ENCODE data around the gene TRIM40. TPM values are rescaled to one million over a fixed set of nuclear protein-coding genes. Genes with fewer than 3 reads are reported as not detected.

The TRIM40 gene
- polyA plus RNA-seq (ENCODE audit: insufficient read length in 3 of 3): under 1 TPM in 2 of 3 donors, not detected in 1; 0.07 to 0.10 TPM
- long read RNA-seq, donor 1: 0 reads
- long read RNA-seq, donor 2: 0 reads
- long read RNA-seq, donor 3: 0 reads
- long read RNA-seq, donor 4: 0 reads
- long read RNA-seq, donor 5: 0 reads
- long read RNA-seq, donor 6: 0 reads
- long read RNA-seq, donor 7: 0 reads
- long read RNA-seq, donor 8: 0 reads
- long read RNA-seq, donor 9: 0 reads
- long read RNA-seq, donor 10, partial matches to known transcripts: 6 of 6 reads
- long read RNA-seq, donor 10, other reads (novel, unspliced or antisense): 0 of 6 reads
- long read RNA-seq, donor 11: 0 reads
- long read RNA-seq, donor 12: 0 reads
- long read RNA-seq, donor 13: 0 reads
- long read RNA-seq, donor 14: 0 reads
- long read RNA-seq, donor 15: 0 reads
- long read RNA-seq, donor 16: 0 reads

DNA sequence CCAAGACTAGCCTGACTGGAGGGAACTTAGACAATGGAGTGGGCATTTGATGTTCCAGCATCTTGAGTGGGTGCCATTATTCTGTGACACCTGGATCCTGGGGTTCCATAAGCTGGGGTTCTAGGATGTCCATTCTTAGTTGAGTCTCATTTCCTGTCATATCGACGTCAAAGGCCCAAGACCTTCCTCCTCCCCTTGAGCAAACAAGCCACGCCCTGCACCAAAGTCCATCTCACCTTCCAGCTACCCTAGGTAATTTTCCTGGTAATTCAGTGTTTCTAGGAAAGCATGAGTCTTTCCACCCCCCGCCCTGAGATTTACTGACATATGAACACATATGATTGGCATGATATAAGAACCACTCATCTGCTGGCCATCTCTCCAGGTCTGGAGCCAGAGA lies at the start of gene TRIM40:
TSS of gene TRIM40 (plus strand) at position 384 of the 400 bp plus-strand sequence. CDS start 897 bp downstream, outside the sequence.
- no peak for DNase-seq

DNA sequence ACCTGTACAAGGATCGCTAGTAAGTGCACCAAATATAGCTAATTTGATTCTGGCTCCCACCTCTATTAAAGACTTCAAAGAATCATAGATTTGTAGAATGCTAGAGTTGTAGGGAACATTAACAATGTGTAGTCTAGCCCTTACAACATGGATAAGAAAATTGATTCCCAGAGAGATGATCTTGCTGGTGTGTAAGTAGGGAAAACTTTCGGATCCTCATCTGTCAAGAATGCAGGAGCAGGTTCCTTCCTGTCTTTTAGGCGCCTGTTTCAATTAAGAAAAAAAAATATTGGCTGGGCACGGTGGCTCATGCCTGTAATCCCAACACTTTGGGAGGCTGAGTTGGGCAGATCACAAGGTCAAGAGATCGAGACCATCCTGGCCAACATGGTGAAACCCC lies 48.1 kb upstream of the TRIM40 start:
- no peak for DNase-seq

- no peak for DNase-seq
These were observed 44.2 kb upstream of the TRIM40 start for GRCh38 chr6:30091577-30092381.

GRCh38 chr6:30092852-30093543 lies 42.9 kb upstream of the TRIM40 start:
- DNase-seq: no peak

GRCh38 chr6:30093951-30094661 lies 41.8 kb upstream of the TRIM40 start:
- DNase-seq: no peak

DNA sequence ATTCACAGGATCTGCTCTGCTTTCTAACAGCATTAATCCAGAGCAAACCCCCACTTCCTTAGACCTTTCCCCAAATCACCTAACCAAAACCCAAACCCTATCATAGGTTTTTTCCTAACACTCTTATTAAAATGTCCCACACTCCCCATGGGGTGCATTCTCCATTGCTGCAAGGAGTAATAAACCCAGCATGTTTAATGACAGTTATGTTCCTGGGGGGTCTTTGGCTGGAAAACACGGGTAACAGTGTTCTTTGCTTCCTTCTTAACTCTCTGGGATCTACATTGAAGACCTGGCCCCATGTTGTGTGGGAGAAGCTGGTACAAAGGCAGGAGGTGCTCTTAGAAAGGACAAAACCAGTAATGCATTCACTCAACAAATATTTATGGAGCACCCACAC lies 39.1 kb upstream of the TRIM40 start:
- DNase-seq: no peak

GRCh38 chr6:30097902-30098768 lies 37.8 kb upstream of the TRIM40 start:
- no peak for DNase-seq

GRCh38 chr6:30100154-30100553 lies 35.8 kb upstream of the TRIM40 start:
- DNase-seq: no peak

- no peak for DNase-seq
These were observed 35.1 kb upstream of the TRIM40 start for GRCh38 chr6:30100585-30101443.

DNA sequence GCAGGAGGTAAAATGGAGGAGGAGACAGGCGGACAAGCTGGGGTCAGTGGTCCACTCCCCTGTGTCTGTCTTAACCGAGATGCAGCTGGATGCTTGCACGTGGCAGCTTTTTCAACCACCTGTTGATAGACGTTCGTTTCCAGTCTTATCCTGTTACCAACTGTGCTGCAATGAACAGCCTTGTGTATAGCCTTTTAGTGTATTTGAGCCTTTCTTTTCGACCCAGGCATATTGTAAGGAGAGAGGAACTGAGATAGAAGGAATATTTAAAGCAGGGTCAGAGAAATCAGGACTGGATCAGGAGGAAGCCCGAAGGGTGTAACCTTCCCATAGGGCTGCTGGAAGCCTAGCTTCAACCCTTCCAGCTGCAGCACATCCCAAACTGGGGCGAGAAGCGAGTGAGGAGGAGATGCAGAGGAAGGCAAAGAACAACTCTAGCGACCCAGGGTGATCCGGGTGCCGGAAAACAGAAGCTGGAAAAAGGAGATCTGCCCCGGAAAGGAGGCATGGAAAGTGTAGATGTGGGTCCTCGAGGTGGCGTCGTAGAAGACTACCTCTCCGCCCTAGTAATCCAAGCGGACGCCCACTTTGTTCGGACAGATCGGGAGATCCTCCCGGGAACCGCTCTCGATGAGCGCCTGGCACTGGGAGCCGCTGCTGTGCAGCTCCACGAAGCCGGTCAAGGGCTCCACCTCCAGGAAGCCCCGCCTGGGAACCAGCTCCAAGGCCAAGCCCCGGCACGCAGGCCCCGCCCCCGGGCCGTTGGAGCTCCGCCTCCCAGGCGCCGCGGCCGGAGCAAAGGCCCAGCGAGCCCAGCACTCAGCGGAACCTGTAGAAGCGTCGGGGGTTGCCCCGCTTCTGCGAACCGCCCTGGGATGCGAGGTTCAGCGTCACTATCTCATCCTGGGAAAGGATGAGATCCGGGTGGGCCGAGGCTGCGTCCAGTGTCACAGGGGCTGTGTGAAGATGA lies 34.2 kb upstream of the TRIM40 start:
- peak; percentile 73 for DNase-seq

GRCh38 chr6:30102414-30102969 lies 33.4 kb upstream of the TRIM40 start:
- DNase-seq: no peak

- peak; percentile 87 for DNase-seq
These were observed 32.7 kb upstream of the TRIM40 start for GRCh38 chr6:30102970-30103871.

DNA sequence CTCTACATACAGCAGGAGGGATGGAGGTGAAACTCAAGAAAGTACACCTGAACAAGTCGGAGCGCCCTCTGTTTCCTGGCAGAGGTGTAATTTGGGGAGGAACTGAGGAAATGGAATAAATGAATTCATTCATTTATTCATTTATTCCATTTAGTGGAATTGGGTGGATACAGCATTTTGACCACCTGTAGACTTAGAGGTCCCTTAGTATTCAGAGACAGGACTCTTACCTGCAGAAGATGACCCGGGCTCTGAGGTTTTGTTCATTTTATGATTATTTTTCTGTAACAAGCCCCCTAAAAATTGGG lies 32.1 kb upstream of the TRIM40 start:
- DNase-seq: no peak

DNA sequence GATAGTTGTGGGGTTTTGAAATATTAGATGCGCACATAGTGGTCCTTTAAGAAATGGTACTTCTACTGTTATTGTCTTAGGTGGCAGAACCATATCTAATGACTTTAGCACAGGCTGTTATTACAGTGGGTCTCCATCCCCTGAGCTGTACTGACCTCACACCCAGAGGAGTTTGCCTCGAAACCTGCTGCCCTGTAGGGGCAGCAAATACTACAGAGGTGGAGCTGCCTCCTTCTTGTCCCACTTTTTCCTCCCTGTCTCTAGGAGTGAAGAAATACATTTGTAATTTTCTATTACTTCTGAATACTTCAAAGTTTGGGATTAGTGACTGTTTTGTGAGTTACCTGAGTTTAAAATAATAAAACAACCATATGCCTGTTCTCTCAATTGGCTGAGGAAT lies 31.3 kb upstream of the TRIM40 start:
- DNase-seq: no peak

GRCh38 chr6:30111266-30111856 lies 24.6 kb upstream of the TRIM40 start:
- no peak for DNase-seq

GRCh38 chr6:30112402-30112994 lies 23.4 kb upstream of the TRIM40 start:
- no peak for DNase-seq
